OCI-LY1 (cell line): ENCODE measurements around the gene GDF10.

Experiments
- CTCF ChIP-seq: fragments of 200-600 bp; sonication (generic), shearing (Covaris generic); IDR thresholded peaks from 2 replicates; pipeline ENCODE4 v1.5.1; 2017; ENCODE audit warnings: mild to moderate bottlenecking, antibody characterized with exemption, low read length, moderate library complexity, mixed read lengths
- EZH2 ChIP-seq: fragments of 200-600 bp; sonication (generic), shearing (Covaris generic); IDR thresholded peaks from 2 replicates; pipeline ENCODE4 v1.8.0; 2017; ENCODE audit warnings: borderline replicate concordance, mixed run types, mild to moderate bottlenecking, antibody characterized with exemption, low read length, moderate library complexity, mixed read lengths

- no peak for TF ChIP-seq CTCF
- TF ChIP-seq EZH2: no peak
Observed at GRCh38 chr10:47353351-47353750, 53.4 kb downstream of the GDF10 start.
